ENCODE results near the gene SLC7A9.

SLC7A9 gene

GRCh38 chr19:32817569-32818476 lies 51.7 kb downstream of the SLC7A9 start:
- Mint-ChIP-seq H3K4me3 (no peak overlapping the region), H3K9me3 (no peaks in the 10 kb centered on the region), H3K4me1 (ENCODE audit: low read depth) (peaks cover 22% of the 10 kb centered on the region), H3K27ac (no peak overlapping the region), H3K36me3 (ENCODE audit: low read depth) (no peaks in the 10 kb centered on the region), H3K27me3 (peaks cover 5% of the 10 kb centered on the region)
- DNase-seq: no peak

- Mint-ChIP-seq H3K4me3 (no peak overlapping the region), H3K27me3 (peaks cover 3% of the 10 kb centered on the region), H3K4me1 (ENCODE audit: low read depth) (peaks cover 22% of the 10 kb centered on the region), H3K27ac (no peak overlapping the region), H3K9me3 (no peaks in the 10 kb centered on the region), H3K36me3 (ENCODE audit: low read depth) (no peaks in the 10 kb centered on the region)
- no peak for DNase-seq
These were observed 52.9 kb downstream of the SLC7A9 start for GRCh38 chr19:32816555-32817099.

GRCh38 chr19:32814624-32815023 lies 54.9 kb downstream of the SLC7A9 start:
- H3K4me3 Mint-ChIP-seq: no peak overlapping the region
- peaks cover under 1% of the 10 kb centered on the region for H3K27me3 Mint-ChIP-seq
- H3K36me3 Mint-ChIP-seq (ENCODE audit: low read depth): no peaks in the 10 kb centered on the region
- no peak overlapping the region for H3K27ac Mint-ChIP-seq
- no peak for DNase-seq
- no peaks in the 10 kb centered on the region for H3K9me3 Mint-ChIP-seq
- peaks cover 19% of the 10 kb centered on the region for H3K4me1 Mint-ChIP-seq (ENCODE audit: low read depth)

- peaks cover 23% of the 10 kb centered on the region for H3K4me1 Mint-ChIP-seq (ENCODE audit: low read depth)
- no peak overlapping the region for H3K27ac Mint-ChIP-seq
- no peaks in the 10 kb centered on the region for H3K27me3 Mint-ChIP-seq
- no peak for DNase-seq
- no peaks in the 10 kb centered on the region for H3K36me3 Mint-ChIP-seq (ENCODE audit: low read depth)
- no peaks in the 10 kb centered on the region for H3K9me3 Mint-ChIP-seq
- H3K4me3 Mint-ChIP-seq: no peak overlapping the region
These were observed 55.6 kb downstream of the SLC7A9 start for GRCh38 chr19:32813862-32814425.

- H3K27ac Mint-ChIP-seq: no peak overlapping the region
- H3K36me3 Mint-ChIP-seq (ENCODE audit: low read depth): no peaks in the 10 kb centered on the region
- H3K9me3 Mint-ChIP-seq: no peaks in the 10 kb centered on the region
- H3K4me3 Mint-ChIP-seq: no peak overlapping the region
- H3K4me1 Mint-ChIP-seq (ENCODE audit: low read depth): peaks cover 24% of the 10 kb centered on the region
- DNase-seq: no peak
- H3K27me3 Mint-ChIP-seq: no peaks in the 10 kb centered on the region
These were observed 57.0 kb downstream of the SLC7A9 start for GRCh38 chr19:32812571-32812970.

GRCh38 chr19:32812036-32812435 lies 57.5 kb downstream of the SLC7A9 start:
- no peak for DNase-seq
- no peak overlapping the region for H3K4me3 Mint-ChIP-seq
- H3K36me3 Mint-ChIP-seq (ENCODE audit: low read depth): no peaks in the 10 kb centered on the region
- no peaks in the 10 kb centered on the region for H3K27me3 Mint-ChIP-seq
- no peak overlapping the region for H3K27ac Mint-ChIP-seq
- no peaks in the 10 kb centered on the region for H3K9me3 Mint-ChIP-seq
- H3K4me1 Mint-ChIP-seq (ENCODE audit: low read depth): peaks cover 24% of the 10 kb centered on the region

GRCh38 chr19:32811151-32811550 lies 58.4 kb downstream of the SLC7A9 start:
- Mint-ChIP-seq H3K4me3 (no peak overlapping the region), H3K36me3 (ENCODE audit: low read depth) (no peaks in the 10 kb centered on the region), H3K4me1 (ENCODE audit: low read depth) (peaks cover 24% of the 10 kb centered on the region), H3K9me3 (no peaks in the 10 kb centered on the region), H3K27ac (no peak overlapping the region), H3K27me3 (no peaks in the 10 kb centered on the region)
- DNase-seq: no peak

- peaks cover 24% of the 10 kb centered on the region for H3K4me1 Mint-ChIP-seq (ENCODE audit: low read depth)
- H3K9me3 Mint-ChIP-seq: no peaks in the 10 kb centered on the region
- H3K36me3 Mint-ChIP-seq (ENCODE audit: low read depth): no peaks in the 10 kb centered on the region
- no peaks in the 10 kb centered on the region for H3K27me3 Mint-ChIP-seq
- H3K4me3 Mint-ChIP-seq: no peak overlapping the region
- no peak for DNase-seq
- no peak overlapping the region for H3K27ac Mint-ChIP-seq
These were observed 59.1 kb downstream of the SLC7A9 start for GRCh38 chr19:32810452-32810851.

- Mint-ChIP-seq H3K27me3 (no peaks in the 10 kb centered on the region), H3K4me1 (ENCODE audit: low read depth) (peaks cover 24% of the 10 kb centered on the region), H3K9me3 (no peaks in the 10 kb centered on the region), H3K36me3 (ENCODE audit: low read depth) (no peaks in the 10 kb centered on the region), H3K27ac (no peak overlapping the region), H3K4me3 (no peak overlapping the region)
- no peak for DNase-seq
These were observed 59.8 kb downstream of the SLC7A9 start for GRCh38 chr19:32809754-32810153.

GRCh38 chr19:32809254-32809653 lies 60.3 kb downstream of the SLC7A9 start:
- Mint-ChIP-seq H3K4me3 (no peak overlapping the region), H3K9me3 (no peaks in the 10 kb centered on the region), H3K4me1 (ENCODE audit: low read depth) (peaks cover 21% of the 10 kb centered on the region), H3K36me3 (ENCODE audit: low read depth) (no peaks in the 10 kb centered on the region), H3K27ac (no peak overlapping the region), H3K27me3 (no peaks in the 10 kb centered on the region)
- no peak for DNase-seq

GRCh38 chr19:32808236-32808635 lies 61.3 kb downstream of the SLC7A9 start:
- Mint-ChIP-seq H3K27me3 (no peaks in the 10 kb centered on the region), H3K9me3 (no peaks in the 10 kb centered on the region), H3K4me3 (no peak overlapping the region), H3K4me1 (ENCODE audit: low read depth) (peaks cover 14% of the 10 kb centered on the region), H3K27ac (no peak overlapping the region), H3K36me3 (ENCODE audit: low read depth) (no peaks in the 10 kb centered on the region)
- no peak for DNase-seq

GRCh38 chr19:32802840-32803239 lies 66.7 kb downstream of the SLC7A9 start:
- Mint-ChIP-seq H3K4me3 (no peak overlapping the region), H3K27ac (no peak overlapping the region), H3K4me1 (ENCODE audit: low read depth) (peaks cover 14% of the 10 kb centered on the region), H3K9me3 (no peaks in the 10 kb centered on the region), H3K27me3 (no peaks in the 10 kb centered on the region), H3K36me3 (ENCODE audit: low read depth) (no peaks in the 10 kb centered on the region)
- no peak for DNase-seq

- no peak overlapping the region for H3K4me3 Mint-ChIP-seq
- no peak for DNase-seq
- no peaks in the 10 kb centered on the region for H3K9me3 Mint-ChIP-seq
- H3K27me3 Mint-ChIP-seq: no peaks in the 10 kb centered on the region
- H3K36me3 Mint-ChIP-seq (ENCODE audit: low read depth): no peaks in the 10 kb centered on the region
- H3K27ac Mint-ChIP-seq: no peak overlapping the region
- H3K4me1 Mint-ChIP-seq (ENCODE audit: low read depth): peaks cover 18% of the 10 kb centered on the region
These were observed 68.8 kb downstream of the SLC7A9 start for GRCh38 chr19:32800754-32801153.

GRCh38 chr19:32800191-32800590 lies 69.4 kb downstream of the SLC7A9 start:
- H3K27ac Mint-ChIP-seq: no peak overlapping the region
- peaks cover 23% of the 10 kb centered on the region for H3K4me1 Mint-ChIP-seq (ENCODE audit: low read depth)
- no peak for DNase-seq
- no peaks in the 10 kb centered on the region for H3K27me3 Mint-ChIP-seq
- no peaks in the 10 kb centered on the region for H3K9me3 Mint-ChIP-seq
- H3K36me3 Mint-ChIP-seq (ENCODE audit: low read depth): no peaks in the 10 kb centered on the region
- no peak overlapping the region for H3K4me3 Mint-ChIP-seq

- no peaks in the 10 kb centered on the region for H3K9me3 Mint-ChIP-seq
- DNase-seq: no peak
- H3K27ac Mint-ChIP-seq: no peak overlapping the region
- H3K4me1 Mint-ChIP-seq (ENCODE audit: low read depth): peaks cover 39% of the 10 kb centered on the region
- H3K27me3 Mint-ChIP-seq: no peaks in the 10 kb centered on the region
- H3K36me3 Mint-ChIP-seq (ENCODE audit: low read depth): no peaks in the 10 kb centered on the region
- no peak overlapping the region for H3K4me3 Mint-ChIP-seq
These were observed 71.4 kb downstream of the SLC7A9 start for GRCh38 chr19:32798201-32798600.
